Lower leg skin (tissue), 4 donors: ENCODE results near the gene SLC5A3. TPM values are rescaled to one million over a fixed set of nuclear protein-coding genes. Genes with fewer than 3 reads are reported as not detected.

Source experiments
- DNase-seq, 2 donors: peaks; one replicate each; pipeline ENCODE4 v3.0.0-alpha.2; 2019; ENCODE audit warnings: low spot score in 2 of 2
- H3K4me3 ChIP-seq: fragments of 200-600 bp; sonication (generic); 2 replicates; pipeline ENCODE4 v1.5.1; 2017; ENCODE audit warnings: mild to moderate bottlenecking, low read depth; ENCODE audit not compliant: poor library complexity, severe bottlenecking
- POLR2A ChIP-seq, 2 donors: fragments of 450-650 bp; IDR thresholded peaks; one replicate each; pipeline ENCODE4 v1.6.1; 2016 to 2017; ENCODE audit warnings: antibody characterized with exemption in 2 of 2, mild to moderate bottlenecking in 1 of 2, moderate library complexity in 1 of 2
- WGBS, 2 donors: methylation state at CpG; one replicate each; pipeline ENCODE4 v1.1.5; 2018; 5-methylcytosine and 5-hydroxymethylcytosine counted together
- intact Hi-C: fragments of 100-400 bp; cut with DNase I; formaldehyde crosslinking; loops from one replicate; pipeline ENCODE4 v1.15.0; 2023; ENCODE audit warnings: low total_unique reads
- total RNA-seq, 4 donors: library from RNA; depleted of rRNA; stranded (reverse); fragments of >200 nt; gene quantifications; one replicate each; pipeline ENCODE4 v1.1.0, GENCODE V29; 2016
- TF ChIP-seq, protein P1 (sequence below), 3 donors: fragments of 450-650 bp; IDR thresholded peaks; one replicate each; pipeline ENCODE4 v1.5.1; 2016; ENCODE audit warnings: antibody characterized with exemption in 3 of 3, mild to moderate bottlenecking in 3 of 3, moderate library complexity in 2 of 3

SLC5A3 gene
- total RNA-seq, 4 donors from 2014 or later: 12.8 to 33.3 (median 28.6) TPM

DNA sequence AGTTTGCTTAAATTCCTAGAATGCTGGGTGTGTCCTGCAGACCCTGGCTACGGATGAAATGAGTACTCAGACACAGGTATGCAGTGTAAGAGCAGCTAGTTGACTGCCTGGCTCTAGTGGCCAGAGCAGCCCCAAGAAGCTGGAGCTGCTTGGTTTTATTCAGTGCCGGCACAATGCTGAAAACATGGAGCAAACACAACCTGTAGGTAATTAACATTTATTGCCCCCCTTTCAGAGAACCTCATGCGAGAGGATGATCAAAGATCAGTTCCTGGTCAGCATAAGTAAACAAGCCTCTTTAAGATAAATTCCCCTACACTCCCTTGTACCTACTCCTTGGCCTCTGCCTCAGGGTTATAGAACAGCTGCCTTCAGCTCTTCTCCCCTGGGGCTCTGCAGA lies 43.2 kb downstream of the SLC5A3 start:
- DNase-seq: no peak
- 90 to 91% methylated on average over 3 of the region's 3 CpGs for WGBS, 2 donors
- intact Hi-C loops: no loop called here
- TF ChIP-seq, protein P1, sequence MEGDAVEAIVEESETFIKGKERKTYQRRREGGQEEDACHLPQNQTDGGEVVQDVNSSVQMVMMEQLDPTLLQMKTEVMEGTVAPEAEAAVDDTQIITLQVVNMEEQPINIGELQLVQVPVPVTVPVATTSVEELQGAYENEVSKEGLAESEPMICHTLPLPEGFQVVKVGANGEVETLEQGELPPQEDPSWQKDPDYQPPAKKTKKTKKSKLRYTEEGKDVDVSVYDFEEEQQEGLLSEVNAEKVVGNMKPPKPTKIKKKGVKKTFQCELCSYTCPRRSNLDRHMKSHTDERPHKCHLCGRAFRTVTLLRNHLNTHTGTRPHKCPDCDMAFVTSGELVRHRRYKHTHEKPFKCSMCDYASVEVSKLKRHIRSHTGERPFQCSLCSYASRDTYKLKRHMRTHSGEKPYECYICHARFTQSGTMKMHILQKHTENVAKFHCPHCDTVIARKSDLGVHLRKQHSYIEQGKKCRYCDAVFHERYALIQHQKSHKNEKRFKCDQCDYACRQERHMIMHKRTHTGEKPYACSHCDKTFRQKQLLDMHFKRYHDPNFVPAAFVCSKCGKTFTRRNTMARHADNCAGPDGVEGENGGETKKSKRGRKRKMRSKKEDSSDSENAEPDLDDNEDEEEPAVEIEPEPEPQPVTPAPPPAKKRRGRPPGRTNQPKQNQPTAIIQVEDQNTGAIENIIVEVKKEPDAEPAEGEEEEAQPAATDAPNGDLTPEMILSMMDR (IDR thresholded peaks at IDR 0.05): no peak
- TF ChIP-seq POLR2A (IDR thresholded peaks at IDR 0.05): no peak
- no peak overlapping the region for H3K4me3 ChIP-seq

DNA sequence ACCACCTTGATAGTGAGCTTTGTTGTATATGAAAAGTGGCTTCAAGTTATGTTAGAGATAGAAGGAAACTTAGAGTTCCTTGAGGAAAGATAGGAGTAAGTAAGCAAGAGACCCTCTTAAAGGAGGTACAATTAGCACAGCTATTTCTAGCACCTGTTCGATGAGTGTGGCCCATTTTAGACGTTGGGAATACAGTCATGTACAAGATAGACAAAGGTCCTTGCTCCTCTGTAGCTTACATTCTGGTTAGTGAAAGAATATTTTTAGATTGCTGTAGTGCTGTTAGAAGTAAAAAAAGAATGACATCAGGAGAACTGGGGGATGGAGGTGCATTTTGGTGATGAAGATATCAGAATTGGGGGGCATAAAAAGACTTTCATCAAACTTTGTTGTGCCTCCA lies 47.5 kb downstream of the SLC5A3 start:
- TF ChIP-seq, protein P1 (IDR thresholded peaks at IDR 0.05): no peak
- no peak for TF ChIP-seq POLR2A (IDR thresholded peaks at IDR 0.05)
- intact Hi-C loops: no loop called here
- WGBS, 2 donors: 89 to 90% methylated on average over 2 of the region's 2 CpGs
- H3K4me3 ChIP-seq: no peak overlapping the region
- no peak for DNase-seq

DNA sequence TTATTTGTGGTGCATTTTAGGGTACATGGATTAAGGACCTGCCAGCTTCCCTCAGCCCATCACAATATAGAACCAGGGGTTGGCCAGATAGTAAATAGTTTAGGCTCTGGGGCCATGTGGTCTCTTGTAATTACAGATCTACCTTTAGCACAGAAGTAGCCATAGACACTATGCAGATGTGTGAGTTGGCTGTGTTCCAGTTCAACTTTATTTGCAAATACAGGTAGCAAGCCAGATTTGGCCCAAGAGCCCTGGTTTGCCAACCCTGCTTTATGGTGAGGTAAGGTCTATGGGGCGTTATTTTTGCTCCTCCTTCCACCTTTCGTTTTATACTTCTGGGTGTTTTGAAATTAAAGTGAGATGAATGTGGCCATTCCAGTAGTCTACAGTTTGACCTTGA lies 48.7 kb downstream of the SLC5A3 start:
- intact Hi-C loops: no loop called here
- H3K4me3 ChIP-seq: no peak overlapping the region
- DNase-seq: no peak
- 91% methylated on average over 2 of the region's 2 CpGs for WGBS, 2 donors
- TF ChIP-seq POLR2A (IDR thresholded peaks at IDR 0.05): no peak

Other genes starting within 250 kb of the SLC5A3 start
- gene ATP5PO, start 157.8 kb upstream of the SLC5A3 start, total RNA-seq: 100 to 1,000 TPM; 115 to 162 (median 139) TPM
- gene MRPS6, start within 50 bp of the SLC5A3 start, total RNA-seq: 10 to 100 TPM; 23.9 to 65.8 (median 31.6) TPM